A549 (cell line): Measurements from ENCODE around the gene SLFN5. TPM values are rescaled to one million over a fixed set of nuclear protein-coding genes. Genes with fewer than 3 reads are reported as not detected.

Experiments
- ATAC-seq, 2 experiments: fragments of 200-7000 bp in 1 of 2; fragments of >200 bp in 1 of 2; cut with Nextera tagmentation in 1 of 2; cut with Tn5 transposase in 1 of 2; 3 replicates each; pipeline versions ENCODE4 v1.8.0 to v1.9.1; 2018 to 2020; ENCODE audit warnings: mild to moderate bottlenecking in 1 of 2, moderate library complexity in 1 of 2
- CTCF ChIA-PET: fragments of 300-600 bp; sonication (Branson Sonifier 250); formaldehyde crosslinking; extraction: SDS; loops from one replicate; lab custom pipeline; 2021; ENCODE audit warnings: antibody characterized with exemption, inconsistent platforms; lab: Yijun Ruan, JAX
- POLR2A ChIA-PET: fragments of 350-600 bp; formaldehyde crosslinking; extraction: SDS; loops from one replicate; lab custom pipeline; 2021; ENCODE audit warnings: antibody characterized with exemption, inconsistent platforms; lab: Yijun Ruan, JAX
- DNase-seq, 2 experiments: peaks; one replicate each; pipeline versions ENCODE4 v3.0.0 to v3.0.0-alpha.2; 2011 to 2016; ENCODE audit warnings: low read depth in 1 of 2, low spot score in 1 of 2
- FAIRE-seq: peaks from 2 replicates; lab custom pipeline; 2011; peaks lifted over from hg19 to GRCh38; lab: Jason Lieb, UNC
- H3K27ac ChIP-seq, 2 experiments: fragments of >200 bp; sonication (Bioruptor Twin); formaldehyde crosslinking; 3 replicates each; pipeline ENCODE4 v1.5.1; 2016 to 2017
- H3K4me1 ChIP-seq: fragments of >200 bp; sonication (Bioruptor Twin); formaldehyde crosslinking; 3 replicates; pipeline ENCODE4 v1.6.1; 2016
- H3K4me2 ChIP-seq: fragments of >200 bp; sonication (Bioruptor Twin); formaldehyde crosslinking; 3 replicates; pipeline ENCODE4 v1.6.1; 2016
- H3K4me3 ChIP-seq: fragments of >200 bp; sonication (Bioruptor Twin); formaldehyde crosslinking; 3 replicates; pipeline ENCODE4 v1.5.1; 2016
- H3K9me3 ChIP-seq: fragments of >200 bp; sonication (Bioruptor Twin); formaldehyde crosslinking; 3 replicates; pipeline ENCODE4 v1.6.1; 2016
- BHLHE40 ChIP-seq: IDR thresholded peaks from 2 replicates; pipeline ENCODE4 v1.6.1; 2012; ENCODE audit warnings: low read depth, low read length, inconsistent platforms
- CBX2 ChIP-seq: fragments of 200-600 bp; sonication (generic); IDR thresholded peaks from 2 replicates; pipeline ENCODE4 v1.6.1; 2016; ENCODE audit warnings: low read depth, mild to moderate bottlenecking, borderline replicate concordance
- CEBPB ChIP-seq, 2 experiments: fragments of >200 bp in 1 of 2; sonication (Bioruptor Twin) in 1 of 2; formaldehyde crosslinking in 1 of 2; IDR thresholded peaks; 2 replicates each; pipeline ENCODE4 v1.6.1; 2012 to 2016
- ESRRA ChIP-seq: fragments of 150-350 bp; IDR thresholded peaks from 2 replicates; pipeline ENCODE4 v1.6.1; 2014; ENCODE audit warnings: mild to moderate bottlenecking, low read length, borderline replicate concordance
- FOSL2 ChIP-seq, 2 experiments: fragments of 450-650 bp in 1 of 2; fragments of >200 bp in 1 of 2; sonication (Bioruptor Twin) in 1 of 2; formaldehyde crosslinking; IDR thresholded peaks; 2 replicates each; pipeline versions ENCODE4 v1.5.0 to v1.6.1; 2016 to 2020; ENCODE audit warnings: mild to moderate bottlenecking in 1 of 2, moderate library complexity in 1 of 2
- HOXB5 ChIP-seq: fragments of 250-450 bp; sonication (Bioruptor Pico); IDR thresholded peaks from 2 replicates; pipeline ENCODE4 v1.5.0; 2020; ENCODE audit warnings: mild to moderate bottlenecking, moderate library complexity
- JUN ChIP-seq, 2 experiments: fragments of >200 bp; sonication (Bioruptor Twin); formaldehyde crosslinking; IDR thresholded peaks; 2 replicates in 1 of 2; 3 replicates in 1 of 2; pipeline ENCODE4 v1.6.1; 2016 to 2017
- KDM5A ChIP-seq: fragments of 200-600 bp; sonication (generic); IDR thresholded peaks from 2 replicates; pipeline ENCODE4 v1.6.1; 2016; ENCODE audit warnings: antibody characterized with exemption, mild to moderate bottlenecking
- MAZ ChIP-seq: fragments of 150-350 bp; IDR thresholded peaks from 2 replicates; pipeline ENCODE4 v1.6.1; 2014; ENCODE audit warnings: antibody characterized with exemption, low read depth, low read length, borderline replicate concordance
- MYC ChIP-seq: IDR thresholded peaks from 2 replicates; pipeline ENCODE4 v1.6.1; 2012; ENCODE audit warnings: mild to moderate bottlenecking, inconsistent platforms, low read length, improper control_type of control experiment, borderline replicate concordance
- NFE2L2 ChIP-seq: fragments of 150-350 bp; conservative IDR thresholded peaks from 2 replicates; pipeline ENCODE4 v1.6.1; 2014; ENCODE audit warnings: low read length
- NPAS2 ChIP-seq: fragments of 250-450 bp; sonication (Bioruptor Pico); IDR thresholded peaks from 2 replicates; pipeline ENCODE4 v1.8.0; 2022; ENCODE audit warnings: mild to moderate bottlenecking, moderate library complexity, borderline replicate concordance
- PHF8 ChIP-seq: fragments of 200-600 bp; sonication (generic); IDR thresholded peaks from 2 replicates; pipeline ENCODE4 v1.6.1; 2016; ENCODE audit warnings: low read depth, mild to moderate bottlenecking, antibody characterized with exemption, moderate library complexity, borderline replicate concordance
- RFX5 ChIP-seq: fragments of 450-650 bp; IDR thresholded peaks from 2 replicates; pipeline ENCODE4 v1.7.1; 2014; ENCODE audit warnings: antibody characterized with exemption, mild to moderate bottlenecking, moderate library complexity
- SREBF2 ChIP-seq: fragments of 450-650 bp; IDR thresholded peaks from 2 replicates; pipeline ENCODE4 v1.6.1; 2014; ENCODE audit warnings: mild to moderate bottlenecking, moderate library complexity
- TFCP2L1 ChIP-seq: fragments of 250-450 bp; sonication (Bioruptor Pico); IDR thresholded peaks from 2 replicates; pipeline ENCODE4 v1.5.0; 2021; ENCODE audit warnings: mild to moderate bottlenecking
- ZC3H11A ChIP-seq: fragments of 450-650 bp; IDR thresholded peaks from 2 replicates; pipeline ENCODE4 v1.6.1; 2014; ENCODE audit warnings: antibody characterized with exemption, mild to moderate bottlenecking
- ZFP36 ChIP-seq: fragments of 450-650 bp; IDR thresholded peaks from 2 replicates; pipeline ENCODE4 v1.6.1; 2014; ENCODE audit warnings: borderline replicate concordance; ENCODE audit not compliant: partially characterized antibody
- ZSCAN20 ChIP-seq: fragments of 250-450 bp; sonication (Bioruptor Pico); IDR thresholded peaks from 2 replicates; pipeline ENCODE4 v1.8.0; 2022; ENCODE audit warnings: mild to moderate bottlenecking, moderate library complexity
- WGBS: methylation state at CpG from one replicate; pipeline ENCODE4 v1.1.6; 2017; ENCODE audit errors: missing lambda C conversion rate; 5-methylcytosine and 5-hydroxymethylcytosine counted together
- polyA plus RNA-seq, 4 experiments: library from polyadenylated mRNA; depleted of rRNA in 3 of 4; stranded (reverse); fragments of >200 nt; fragmentation: RNase III in 1 of 4; extraction: RNeasy Plus Mini Kit Qiagen cat#74134 plus additional on column Dnase treatment in 1 of 4; gene quantifications; 2 replicates in 3 of 4; 3 replicates in 1 of 4; pipeline ENCODE4 v1.2.3, GENCODE V29; 2011 to 2017
- TF ChIP-seq, protein P1 (sequence below): IDR thresholded peaks from 2 replicates; pipeline ENCODE4 v1.6.1; 2012; ENCODE audit warnings: low read depth, borderline replicate concordance
- TF ChIP-seq, protein P2 (sequence below): IDR thresholded peaks from 2 replicates; pipeline ENCODE4 v1.6.1; 2012
- TF ChIP-seq, protein P3 (sequence below): fragments of >200 bp; sonication (Bioruptor Twin); formaldehyde crosslinking; IDR thresholded peaks from 3 replicates; pipeline ENCODE4 v1.5.1; 2016
- TF ChIP-seq, protein P4 (sequence below): fragments of 250-450 bp; sonication (Bioruptor Pico); IDR thresholded peaks from 2 replicates; pipeline ENCODE4 v1.5.0; 2021; ENCODE audit warnings: mild to moderate bottlenecking, moderate library complexity, borderline replicate concordance
- TF ChIP-seq, protein P5 (sequence below): fragments of 150-350 bp; IDR thresholded peaks from 2 replicates; pipeline ENCODE4 v1.6.1; 2014; ENCODE audit warnings: low read depth, mild to moderate bottlenecking, low read length

Gene SLFN5
- polyA plus RNA-seq, 2 of the 4 experiments (the other 2 are of a cell fraction) = 1.9 to 33.1 TPM

DNA sequence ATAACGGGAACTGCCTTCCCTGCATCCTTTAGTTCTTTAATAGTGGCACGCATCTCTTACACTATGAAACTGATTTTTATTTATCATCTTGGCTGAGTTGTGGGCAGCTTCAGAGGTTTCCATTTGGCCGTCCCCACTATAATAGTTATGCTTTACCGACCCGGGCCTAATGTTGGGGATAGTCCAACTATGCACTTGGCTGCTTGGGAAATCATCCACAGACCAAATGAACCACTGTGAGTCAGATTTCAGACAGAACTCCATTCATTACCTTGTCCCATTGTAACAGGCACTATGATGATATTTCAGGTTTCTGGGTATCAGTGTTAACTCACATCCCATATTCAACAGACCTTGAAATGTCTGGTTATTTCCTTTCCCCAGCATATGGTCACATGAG is 6.1 kb upstream of the SLFN5 start:
- CTCF ChIA-PET = interaction anchor here (1.7 to 6.6 kb wide), 2 partner anchors 296 to 303 kb away, joined by 6 to 30 read pairs; no protein-coding TSS in a partner anchor

DNA sequence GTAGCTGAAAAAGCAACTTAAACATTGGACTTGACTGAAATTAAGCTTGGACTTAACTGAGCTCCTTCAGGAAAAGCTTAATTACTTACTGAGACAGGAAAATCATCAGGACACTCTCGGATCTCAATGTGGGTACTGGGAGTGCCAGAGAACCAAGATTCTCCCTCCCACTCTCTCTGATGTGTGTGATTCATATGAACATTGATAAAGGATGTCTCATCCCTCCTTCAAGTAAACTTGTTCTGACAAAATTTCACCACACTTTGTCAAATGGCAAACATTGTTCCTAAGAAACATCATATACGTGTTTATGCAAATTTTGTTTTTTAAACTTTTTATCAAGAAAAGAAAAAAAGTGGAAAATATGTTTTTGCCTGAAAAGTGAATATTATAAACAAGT is 4.1 kb upstream of the SLFN5 start:
- 19% methylated on average over 2 of the region's 2 CpGs for WGBS
- Histone ChIP-seq H3K9me3 (no peaks in the 10 kb centered on the region), H3K4me3 (no peak overlapping the region), H3K4me2 (0 out of 3 replicates have a peak overlapping the region, but pooled peaks have one; percentile 0), H3K27ac (no peak overlapping the region), H3K4me1 (peaks cover 12% of the 10 kb centered on the region)
- TF ChIP-seq FOSL2 (IDR thresholded peaks at IDR 0.05) (no peak), FOSL2 (CRISPR knock-in tag; IDR thresholded peaks at IDR 0.05) (0 out of 2 replicates have a peak, but pooled peaks have one; percentile 19), CEBPB (IDR thresholded peaks at IDR 0.05) (no peak), CBX2 (no peak), ZC3H11A (no peak)
- ChIA-PET POLR2A (no interaction called here), CTCF (interaction anchor here (1.0 to 6.6 kb wide), 7 partner anchors 10 to 509 kb away, joined by 3 to 30 read pairs (median 3); no protein-coding TSS in a partner anchor)
- ATAC-seq = no peak
- peak; percentile 91 for FAIRE-seq
- DNase-seq = peak; percentile 24 to 31

More for the DNA sequence above, 6.1 kb upstream of the SLFN5 start:
- Histone ChIP-seq H3K9me3 (no peaks in the 10 kb centered on the region), H3K4me2 (no peak overlapping the region), H3K27ac (no peak overlapping the region), H3K4me3 (no peak overlapping the region), H3K4me1 (peaks cover 7% of the 10 kb centered on the region)
- TF ChIP-seq PHF8 (no peak), RFX5 (no peak), JUN (IDR thresholded peaks at IDR 0.05) (no peak), BHLHE40 (no peak)
- TF ChIP-seq, protein P1, sequence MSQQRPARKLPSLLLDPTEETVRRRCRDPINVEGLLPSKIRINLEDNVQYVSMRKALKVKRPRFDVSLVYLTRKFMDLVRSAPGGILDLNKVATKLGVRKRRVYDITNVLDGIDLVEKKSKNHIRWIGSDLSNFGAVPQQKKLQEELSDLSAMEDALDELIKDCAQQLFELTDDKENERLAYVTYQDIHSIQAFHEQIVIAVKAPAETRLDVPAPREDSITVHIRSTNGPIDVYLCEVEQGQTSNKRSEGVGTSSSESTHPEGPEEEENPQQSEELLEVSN = no peak
- TF ChIP-seq, protein P2, sequence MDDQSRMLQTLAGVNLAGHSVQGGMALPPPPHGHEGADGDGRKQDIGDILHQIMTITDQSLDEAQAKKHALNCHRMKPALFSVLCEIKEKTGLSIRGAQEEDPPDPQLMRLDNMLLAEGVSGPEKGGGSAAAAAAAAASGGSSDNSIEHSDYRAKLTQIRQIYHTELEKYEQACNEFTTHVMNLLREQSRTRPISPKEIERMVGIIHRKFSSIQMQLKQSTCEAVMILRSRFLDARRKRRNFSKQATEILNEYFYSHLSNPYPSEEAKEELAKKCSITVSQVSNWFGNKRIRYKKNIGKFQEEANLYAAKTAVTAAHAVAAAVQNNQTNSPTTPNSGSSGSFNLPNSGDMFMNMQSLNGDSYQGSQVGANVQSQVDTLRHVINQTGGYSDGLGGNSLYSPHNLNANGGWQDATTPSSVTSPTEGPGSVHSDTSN = no peak
- DNase-seq (no peak), FAIRE-seq (no peak), ATAC-seq (no peak)
- 79% methylated on average over 5 of the region's 5 CpGs for WGBS
- POLR2A ChIA-PET = no interaction called here

DNA sequence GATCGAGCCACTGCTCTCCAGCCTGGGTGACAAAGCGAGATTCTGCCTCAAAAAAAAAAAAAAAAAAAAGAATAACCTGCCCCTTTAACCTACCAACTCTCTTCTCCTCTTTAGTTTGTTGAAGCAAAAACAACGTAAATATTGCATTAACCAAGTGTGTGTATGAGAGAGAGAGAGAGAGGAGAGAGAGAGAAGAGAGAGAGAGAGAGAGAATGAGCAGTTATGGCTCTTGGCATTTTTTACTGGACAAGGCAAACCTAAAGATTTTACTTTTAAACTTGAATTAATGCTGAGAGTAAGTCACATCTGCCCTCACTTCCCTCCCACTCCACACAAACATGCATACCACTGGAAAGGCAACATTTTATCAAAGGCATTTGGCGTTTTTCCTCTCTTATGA is 3.0 kb upstream of the SLFN5 start:
- FAIRE-seq = no peak
- CTCF ChIA-PET = interaction anchor here (0.6 to 6.6 kb wide), 8 partner anchors 25 to 349 kb away, joined by 3 to 30 read pairs (median 4); partner anchors contain the start of gene SLFN12L
- H3K4me3 ChIP-seq = no peak overlapping the region
- POLR2A ChIA-PET = interaction anchor here (0.7 to 0.9 kb wide), 2 partner anchors 17 to 73 kb away, joined by 3 to 4 read pairs; no protein-coding TSS in a partner anchor
- H3K9me3 ChIP-seq = no peaks in the 10 kb centered on the region
- peaks cover 22% of the 10 kb centered on the region for H3K4me1 ChIP-seq
- TF ChIP-seq, protein P3, sequence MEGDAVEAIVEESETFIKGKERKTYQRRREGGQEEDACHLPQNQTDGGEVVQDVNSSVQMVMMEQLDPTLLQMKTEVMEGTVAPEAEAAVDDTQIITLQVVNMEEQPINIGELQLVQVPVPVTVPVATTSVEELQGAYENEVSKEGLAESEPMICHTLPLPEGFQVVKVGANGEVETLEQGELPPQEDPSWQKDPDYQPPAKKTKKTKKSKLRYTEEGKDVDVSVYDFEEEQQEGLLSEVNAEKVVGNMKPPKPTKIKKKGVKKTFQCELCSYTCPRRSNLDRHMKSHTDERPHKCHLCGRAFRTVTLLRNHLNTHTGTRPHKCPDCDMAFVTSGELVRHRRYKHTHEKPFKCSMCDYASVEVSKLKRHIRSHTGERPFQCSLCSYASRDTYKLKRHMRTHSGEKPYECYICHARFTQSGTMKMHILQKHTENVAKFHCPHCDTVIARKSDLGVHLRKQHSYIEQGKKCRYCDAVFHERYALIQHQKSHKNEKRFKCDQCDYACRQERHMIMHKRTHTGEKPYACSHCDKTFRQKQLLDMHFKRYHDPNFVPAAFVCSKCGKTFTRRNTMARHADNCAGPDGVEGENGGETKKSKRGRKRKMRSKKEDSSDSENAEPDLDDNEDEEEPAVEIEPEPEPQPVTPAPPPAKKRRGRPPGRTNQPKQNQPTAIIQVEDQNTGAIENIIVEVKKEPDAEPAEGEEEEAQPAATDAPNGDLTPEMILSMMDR = no peak
- TF ChIP-seq PHF8 (no peak), NFE2L2 (no peak), NPAS2 (CRISPR knock-in tag) (no peak), SREBF2 (no peak), TFCP2L1 (CRISPR knock-in tag) (no peak), HOXB5 (no peak), ESRRA (no peak), ZSCAN20 (no peak), KDM5A (no peak), CBX2 (no peak), MAZ (no peak), ZC3H11A (no peak), CEBPB (IDR thresholded peaks at IDR 0.05) (no peak), MYC (no peak), ZFP36 (no peak)
- TF ChIP-seq, protein P4, sequence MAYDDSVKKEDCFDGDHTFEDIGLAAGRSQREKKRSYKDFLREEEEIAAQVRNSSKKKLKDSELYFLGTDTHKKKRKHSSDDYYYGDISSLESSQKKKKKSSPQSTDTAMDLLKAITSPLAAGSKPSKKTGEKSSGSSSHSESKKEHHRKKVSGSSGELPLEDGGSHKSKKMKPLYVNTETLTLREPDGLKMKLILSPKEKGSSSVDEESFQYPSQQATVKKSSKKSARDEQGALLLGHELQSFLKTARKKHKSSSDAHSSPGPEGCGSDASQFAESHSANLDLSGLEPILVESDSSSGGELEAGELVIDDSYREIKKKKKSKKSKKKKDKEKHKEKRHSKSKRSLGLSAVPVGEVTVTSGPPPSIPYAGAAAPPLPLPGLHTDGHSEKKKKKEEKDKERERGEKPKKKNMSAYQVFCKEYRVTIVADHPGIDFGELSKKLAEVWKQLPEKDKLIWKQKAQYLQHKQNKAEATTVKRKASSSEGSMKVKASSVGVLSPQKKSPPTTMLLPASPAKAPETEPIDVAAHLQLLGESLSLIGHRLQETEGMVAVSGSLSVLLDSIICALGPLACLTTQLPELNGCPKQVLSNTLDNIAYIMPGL = no peak
- TF ChIP-seq, protein P5, sequence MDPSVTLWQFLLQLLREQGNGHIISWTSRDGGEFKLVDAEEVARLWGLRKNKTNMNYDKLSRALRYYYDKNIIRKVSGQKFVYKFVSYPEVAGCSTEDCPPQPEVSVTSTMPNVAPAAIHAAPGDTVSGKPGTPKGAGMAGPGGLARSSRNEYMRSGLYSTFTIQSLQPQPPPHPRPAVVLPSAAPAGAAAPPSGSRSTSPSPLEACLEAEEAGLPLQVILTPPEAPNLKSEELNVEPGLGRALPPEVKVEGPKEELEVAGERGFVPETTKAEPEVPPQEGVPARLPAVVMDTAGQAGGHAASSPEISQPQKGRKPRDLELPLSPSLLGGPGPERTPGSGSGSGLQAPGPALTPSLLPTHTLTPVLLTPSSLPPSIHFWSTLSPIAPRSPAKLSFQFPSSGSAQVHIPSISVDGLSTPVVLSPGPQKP = no peak
- ATAC-seq = no peak
- no peak overlapping the region for H3K4me2 ChIP-seq
- H3K27ac ChIP-seq = no peak overlapping the region
- no peak for DNase-seq
- 64% methylated on average over 4 of the region's 4 CpGs for WGBS
